ENCODE data around the gene HOXB2.

Gene HOXB2

DNA sequence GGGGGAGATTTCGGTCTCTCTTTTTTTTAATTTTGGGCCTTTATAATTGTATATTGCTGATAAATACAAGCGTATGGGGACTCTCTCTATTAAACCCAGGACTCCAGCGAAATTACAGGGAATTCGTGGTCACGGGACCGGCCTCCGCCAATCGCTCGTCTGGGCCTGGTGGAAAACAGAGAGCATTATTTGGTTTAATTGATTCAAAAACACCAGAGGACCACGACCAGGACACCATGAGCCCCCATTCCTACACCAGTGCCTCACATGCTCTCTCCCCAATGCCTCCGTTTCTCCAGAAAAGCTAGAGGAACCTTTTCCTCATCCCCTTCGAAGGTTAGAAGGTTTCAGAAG is at the start of gene HOXB2:
Gene HOXB2 (minus strand): TSS at position 88 of the 354 bp plus-strand sequence. CDS start 198 bp downstream, outside the sequence.
- DNase-seq = no peak

DNA sequence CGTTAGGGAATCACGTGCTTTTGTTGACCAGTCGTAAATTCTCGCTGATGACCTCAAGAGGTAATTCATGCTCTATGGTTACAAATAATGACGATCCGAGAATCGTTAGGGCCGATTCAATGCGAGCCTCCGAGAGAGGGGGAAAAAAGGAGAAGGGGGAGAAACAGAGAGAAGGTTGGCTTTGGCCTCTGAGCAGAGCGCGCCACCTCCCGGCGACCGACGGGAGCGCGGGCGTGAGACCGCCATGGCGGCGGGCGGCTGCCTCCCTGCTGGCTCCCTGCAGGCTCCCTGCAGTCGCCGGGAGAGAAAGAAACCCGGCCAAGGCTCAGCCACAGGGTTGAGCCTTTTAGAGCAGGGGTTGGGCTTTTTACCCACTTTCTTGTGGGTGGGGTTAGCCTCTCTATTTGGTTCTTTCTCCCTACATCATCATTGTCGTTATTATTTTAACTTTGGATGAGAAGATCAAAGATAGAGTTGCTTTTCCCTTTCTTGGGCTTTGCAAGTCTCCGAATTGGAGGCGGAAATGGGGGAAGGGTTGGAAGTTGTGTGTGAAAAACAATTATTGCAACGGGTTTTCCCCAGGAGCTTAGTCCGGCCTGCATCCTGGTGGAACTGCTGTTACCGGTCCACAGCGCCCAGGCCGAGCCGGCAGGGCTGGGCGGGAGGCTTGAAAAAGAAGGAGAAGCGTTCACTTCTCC is 49.1 kb upstream of the HOXB2 start:
- DNase-seq = peak; percentile 31

DNA sequence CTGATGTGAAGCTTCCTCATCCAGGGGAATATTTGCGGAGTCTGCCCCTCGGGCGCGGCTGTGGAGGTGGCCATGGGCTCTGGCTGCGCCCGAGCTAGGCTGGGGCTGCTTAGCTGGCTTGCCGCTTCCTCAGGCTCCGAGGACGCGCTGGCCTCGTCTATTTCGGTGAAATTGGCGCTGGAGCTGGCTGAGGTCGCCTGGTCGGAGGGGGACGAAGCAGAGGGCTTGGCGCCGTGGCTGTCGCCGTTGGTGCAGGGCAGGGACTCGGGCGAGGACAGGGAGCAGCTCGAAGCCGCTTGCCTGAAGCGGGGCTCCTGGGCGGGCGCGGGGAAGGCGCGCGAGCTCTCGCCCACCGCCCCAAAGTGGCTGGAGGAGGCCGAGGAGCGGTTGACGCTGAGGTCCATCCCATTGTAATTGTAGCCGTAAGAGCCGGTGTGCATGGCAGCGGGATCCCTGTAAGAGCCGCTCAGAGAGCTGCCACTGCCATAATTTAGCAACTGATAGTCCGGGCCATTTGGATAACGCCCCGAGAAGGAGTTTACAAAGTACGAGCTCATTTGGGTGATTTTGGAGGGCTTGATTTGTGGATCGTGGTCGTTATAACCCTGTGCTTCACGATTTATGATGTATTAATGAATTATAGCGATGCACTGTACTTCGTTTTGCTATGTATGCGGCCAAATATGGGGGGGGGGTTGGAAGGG is 48.4 kb upstream of the HOXB2 start, which contains the start of gene HOXB5:
Gene HOXB5 (minus strand): TSS at position 654 of the 704 bp plus-strand sequence. CDS start 97 bp downstream, at position 557.
- DNase-seq = no peak

DNA sequence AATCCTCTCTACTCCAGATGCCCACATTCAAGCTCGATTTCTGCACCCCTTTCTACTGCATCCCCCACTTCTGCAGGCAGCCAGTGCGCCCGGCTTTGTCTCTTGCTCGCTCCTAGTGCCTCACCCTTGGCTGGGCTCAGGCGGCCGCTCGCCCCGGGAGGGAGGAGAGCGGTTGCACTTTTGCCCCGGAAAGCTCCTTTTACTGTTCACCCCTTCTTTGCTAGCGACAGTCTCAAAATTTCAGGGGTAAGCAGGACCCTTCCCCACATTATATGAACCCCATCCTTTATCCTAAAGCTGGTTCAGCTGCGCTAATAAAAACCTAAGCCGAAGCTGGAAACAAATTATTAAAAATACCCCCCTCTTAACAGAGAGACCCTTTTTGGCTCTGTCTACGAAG is 47.7 kb upstream of the HOXB2 start:
- no peak for DNase-seq

DNA sequence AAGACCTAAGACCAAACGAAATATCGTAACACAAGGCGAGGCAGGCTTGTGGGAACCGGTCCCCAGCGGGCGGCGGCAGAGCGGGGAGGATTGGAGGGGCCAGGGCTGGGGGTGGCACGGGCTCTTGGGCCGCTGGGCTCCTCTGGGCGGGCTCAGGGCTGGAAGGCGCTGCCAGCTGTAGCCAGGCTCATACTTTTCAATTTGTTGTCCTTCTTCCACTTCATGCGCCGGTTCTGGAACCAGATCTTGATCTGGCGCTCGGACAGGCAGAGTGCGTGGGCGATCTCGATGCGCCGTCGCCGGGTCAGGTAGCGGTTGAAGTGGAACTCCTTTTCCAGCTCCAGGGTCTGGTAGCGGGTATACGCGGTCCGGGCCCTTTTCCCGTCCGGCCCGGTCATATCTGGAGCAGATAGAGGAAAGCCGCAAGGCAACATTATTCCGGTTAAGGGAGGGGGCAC is 47.2 kb upstream of the HOXB2 start:
- no peak for DNase-seq

DNA sequence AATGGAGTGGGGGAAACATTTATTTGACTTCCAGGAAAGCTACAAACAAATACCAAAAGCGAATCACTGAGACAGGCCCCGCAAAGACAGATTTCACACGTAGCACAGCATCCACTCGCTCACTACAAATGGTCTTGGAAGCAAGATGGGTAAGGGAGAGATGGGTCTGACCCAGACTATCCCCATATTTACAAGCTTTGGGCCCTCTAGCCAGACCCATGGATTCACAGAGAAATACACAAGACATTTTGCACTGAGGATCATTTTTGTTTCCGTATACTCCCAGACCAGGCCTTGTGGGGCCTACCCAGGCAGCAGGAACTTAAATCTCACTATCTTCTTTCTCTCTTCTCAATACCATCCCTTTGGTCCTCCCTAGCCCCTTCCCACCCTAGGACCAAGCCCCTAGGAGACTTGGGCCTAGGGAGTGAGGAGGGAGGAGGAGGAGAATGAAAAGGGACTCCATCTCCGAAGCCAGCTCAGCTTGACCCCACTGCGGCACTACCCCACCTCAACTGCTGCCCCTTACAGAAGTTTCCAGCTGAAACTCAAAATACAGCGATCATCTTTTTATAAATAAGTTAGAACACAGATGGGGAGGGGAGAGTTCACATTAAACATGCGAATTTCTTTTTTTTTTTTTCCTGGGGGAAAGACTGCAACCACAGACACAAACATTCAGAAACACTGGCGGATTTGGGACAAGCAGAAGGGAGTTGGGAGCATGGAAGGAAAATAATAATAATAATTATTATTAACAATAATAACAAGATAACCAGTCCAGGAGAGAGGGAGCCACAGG is 46.5 kb upstream of the HOXB2 start:
- no peak for DNase-seq

DNA sequence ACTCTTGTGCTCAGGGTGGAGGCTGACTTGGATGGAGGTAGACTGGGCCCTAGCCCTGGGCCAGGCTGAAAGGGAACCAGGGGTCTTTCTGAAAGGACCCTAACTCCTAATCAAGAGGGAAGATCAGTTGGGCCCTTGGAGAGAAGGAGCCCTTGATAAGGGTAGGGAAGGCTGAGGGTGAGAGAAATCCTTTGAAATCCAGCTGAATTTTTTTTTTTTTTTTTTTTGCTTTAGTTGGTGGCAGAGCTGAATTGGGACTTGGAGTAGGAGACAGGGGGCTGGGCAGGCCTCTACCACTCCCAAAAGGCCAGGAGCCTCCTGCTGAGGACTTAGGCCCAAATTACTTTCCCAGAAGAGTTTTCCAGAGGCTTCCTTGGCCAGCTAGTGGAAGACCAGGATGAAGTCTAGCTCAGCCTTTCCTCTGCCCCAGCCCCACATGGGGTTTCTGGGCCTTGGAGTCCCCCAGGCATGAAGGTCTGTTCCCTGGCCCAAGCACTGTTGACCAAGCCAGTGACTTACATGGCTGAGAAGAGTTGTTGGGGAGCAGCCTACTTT is 45.8 kb upstream of the HOXB2 start:
- DNase-seq = no peak

DNA sequence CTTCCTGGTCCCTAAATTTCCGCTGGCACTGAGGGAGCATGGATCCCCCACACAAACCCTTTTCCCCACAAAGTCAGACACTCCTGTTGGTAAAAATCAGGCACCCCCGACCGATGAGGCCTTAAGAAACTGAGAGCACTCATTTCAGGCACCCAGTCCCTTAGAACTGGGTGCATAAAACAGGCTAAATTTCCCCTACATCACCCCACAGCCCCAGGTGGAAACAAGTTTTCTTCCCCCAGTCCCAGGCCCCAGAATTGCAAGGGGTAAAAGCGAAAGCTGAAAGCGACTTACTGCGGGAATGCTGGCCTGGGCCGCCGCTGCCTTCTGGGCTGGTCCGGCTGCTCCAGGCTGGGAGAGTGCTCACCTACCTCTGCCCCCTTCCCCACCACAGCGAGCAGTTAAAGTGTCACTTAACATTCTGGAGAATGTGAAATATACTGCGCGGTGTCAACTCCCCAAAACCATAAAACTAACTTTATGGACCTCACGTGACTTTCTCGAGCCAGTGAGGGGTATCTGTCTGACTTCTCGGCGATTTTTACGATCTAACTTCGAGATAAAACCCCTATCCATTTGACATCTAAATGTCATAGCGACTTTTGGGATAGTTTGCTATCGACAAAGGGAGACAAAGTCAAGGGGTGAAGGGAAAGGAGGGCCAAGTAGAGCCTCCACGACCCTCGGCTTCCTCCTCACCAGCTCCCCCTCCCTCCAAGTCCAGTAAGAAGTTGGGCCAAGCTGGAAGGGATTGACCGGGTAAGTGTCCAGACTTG is 45.1 kb upstream of the HOXB2 start, which contains the start of gene HOXB3:
Gene HOXB3 (minus strand): TSS at position 411 of the 776 bp plus-strand sequence. CDS start 37,767 bp downstream, outside the sequence.
- DNase-seq = no peak

DNA sequence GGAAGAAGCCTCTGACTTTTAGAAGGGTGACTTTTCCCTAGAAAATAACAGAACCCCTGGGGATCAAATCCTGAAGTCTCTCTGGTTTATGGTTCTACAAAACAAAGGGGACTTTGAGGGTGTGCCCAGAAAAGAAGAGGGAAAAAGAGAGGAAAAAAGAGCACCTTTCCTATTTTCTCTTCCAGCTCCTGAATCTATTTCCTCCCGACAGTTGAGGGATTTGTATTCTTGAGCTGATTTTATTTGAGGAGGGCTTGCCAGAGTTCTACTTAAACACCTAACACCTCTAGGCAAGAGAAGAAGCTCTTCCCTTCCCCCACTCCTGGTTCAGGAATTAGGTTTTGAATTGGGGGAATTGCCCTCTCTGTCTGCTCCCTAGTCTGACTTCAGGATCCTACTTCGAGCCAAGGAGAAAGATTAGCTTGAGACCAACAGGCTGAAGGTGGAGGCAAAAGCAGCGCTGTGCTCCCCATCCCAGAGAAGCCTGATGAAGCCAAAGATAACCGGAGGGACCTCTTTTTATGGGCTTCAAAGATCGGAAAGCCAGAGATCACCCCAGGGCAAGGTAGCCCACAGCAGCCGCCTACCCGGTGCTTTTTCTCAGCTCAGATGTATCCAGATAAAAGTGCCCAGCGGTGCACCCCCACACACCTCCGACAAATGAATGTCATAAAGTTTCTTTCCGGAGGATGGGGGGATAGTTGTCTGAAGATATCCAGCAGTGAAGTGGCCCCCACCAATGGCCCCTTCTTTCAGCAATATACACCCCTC is 44.3 kb upstream of the HOXB2 start:
- no peak for DNase-seq

DNA sequence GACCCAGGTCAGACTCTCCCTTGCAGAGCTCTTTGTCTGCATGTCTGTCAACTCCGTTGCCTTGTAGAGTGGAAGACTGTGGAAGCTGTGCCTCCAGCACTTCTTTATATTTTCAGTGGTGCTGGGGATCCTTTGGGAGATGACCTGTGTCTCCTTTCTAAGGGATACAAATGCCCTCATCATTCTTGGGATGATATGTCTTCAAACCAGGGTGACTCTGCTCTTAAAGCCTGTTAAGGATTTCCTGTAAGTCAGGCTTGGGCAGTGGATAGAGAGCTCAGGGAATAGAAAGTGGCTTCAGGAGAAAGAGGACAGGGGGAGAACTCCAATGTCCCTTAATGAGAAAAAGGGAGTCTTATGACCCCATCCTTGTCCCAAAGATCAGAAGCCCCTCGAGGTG is 43.6 kb upstream of the HOXB2 start:
- DNase-seq = no peak

DNA sequence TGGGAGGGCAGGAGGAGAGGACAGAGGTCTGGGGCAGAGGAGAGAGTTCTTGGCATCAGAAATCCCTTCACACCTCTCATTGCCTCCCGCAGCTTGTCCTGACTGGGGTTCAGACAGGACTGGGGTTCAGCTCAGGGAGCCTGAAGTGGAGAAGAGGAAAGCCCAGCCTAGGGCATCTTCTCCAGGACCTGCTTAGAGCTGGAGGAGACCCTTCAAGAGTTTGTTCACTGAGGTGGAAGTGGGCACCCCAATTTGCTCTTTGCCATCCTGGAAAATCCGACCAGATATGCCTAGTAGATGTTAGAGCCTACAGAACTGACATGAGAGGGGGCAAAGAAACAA is 43.1 kb upstream of the HOXB2 start:
- no peak for DNase-seq

DNA sequence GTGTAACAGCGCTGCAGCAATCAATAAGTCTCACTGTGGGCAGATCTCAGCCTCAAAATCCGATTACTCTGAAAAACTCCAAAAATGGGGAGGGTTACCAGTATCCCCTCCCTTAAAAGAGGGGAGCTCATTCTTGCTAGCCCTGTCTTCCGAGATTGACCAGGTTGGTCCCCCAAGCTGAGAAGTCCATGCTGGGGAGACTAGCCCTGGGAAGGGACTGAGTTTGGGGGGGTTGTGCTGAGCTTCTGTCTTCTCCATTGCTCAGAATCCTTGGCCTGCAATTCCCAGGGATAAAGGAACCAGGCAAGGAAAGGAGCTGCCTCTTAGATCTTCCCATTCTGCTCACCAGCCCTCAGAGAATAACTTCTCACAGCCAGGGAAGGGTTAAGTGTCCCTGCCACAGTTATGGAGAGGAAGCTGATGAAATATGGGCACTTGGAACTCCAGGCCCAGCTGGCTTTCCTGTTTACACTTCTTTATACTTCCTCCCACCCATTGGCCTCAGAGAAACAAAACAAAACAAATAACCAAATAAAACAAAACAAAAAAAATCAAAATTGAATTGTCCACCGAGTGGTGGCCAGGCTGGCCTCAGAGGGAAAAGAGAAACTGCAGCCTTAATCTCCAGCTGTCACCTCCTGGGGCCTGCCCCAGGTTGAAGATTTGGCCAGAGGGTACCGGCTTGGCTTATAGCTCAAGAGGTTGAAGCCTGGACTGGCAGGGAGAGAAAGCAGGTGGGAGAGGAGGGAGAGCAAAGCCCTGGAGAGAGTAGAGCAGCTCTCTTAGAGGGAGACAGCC is 42.6 kb upstream of the HOXB2 start:
- no peak for DNase-seq

DNA sequence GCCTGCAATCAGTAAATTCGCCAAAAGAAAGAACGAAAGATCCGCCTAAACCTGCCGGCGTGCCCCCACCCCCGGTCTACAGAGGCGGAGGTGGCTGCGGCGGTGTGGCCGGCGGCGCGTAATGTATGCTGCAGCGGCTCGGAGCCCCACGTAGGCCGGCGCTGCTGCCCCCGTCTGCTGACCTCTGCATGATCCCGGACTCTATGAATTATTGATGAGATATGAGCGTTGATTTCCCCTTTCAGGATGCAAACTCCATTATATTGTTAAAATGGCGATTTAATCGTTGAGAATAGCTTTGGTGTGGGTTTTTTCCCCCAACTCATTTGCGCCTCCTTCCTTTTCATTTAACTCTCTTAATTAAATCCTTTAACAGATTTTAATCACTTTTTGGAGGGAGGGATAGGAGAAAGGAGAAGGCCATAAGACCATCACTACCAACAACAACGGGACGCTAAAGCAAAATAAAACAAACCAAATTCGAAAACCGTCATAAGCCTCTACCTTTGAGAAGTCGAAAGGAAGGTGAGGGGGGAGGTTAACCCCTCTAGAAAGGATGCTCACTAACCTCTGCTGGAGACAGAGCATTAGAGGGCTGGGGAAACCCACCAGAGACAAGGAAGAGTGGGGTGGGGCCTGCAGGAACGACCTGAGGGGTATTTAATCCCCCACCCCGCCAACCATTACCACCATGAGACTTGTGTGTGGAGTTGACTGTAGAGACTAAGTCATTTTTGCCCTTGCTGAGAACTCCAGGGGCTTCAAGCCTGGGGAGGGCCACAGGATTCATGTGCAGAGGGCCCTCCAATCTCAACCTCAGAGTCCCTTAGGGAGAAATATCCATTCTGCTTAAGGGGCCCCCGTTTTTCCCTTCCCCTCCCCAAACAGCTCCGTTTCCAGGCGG is 41.7 kb upstream of the HOXB2 start:
- DNase-seq = no peak

DNA sequence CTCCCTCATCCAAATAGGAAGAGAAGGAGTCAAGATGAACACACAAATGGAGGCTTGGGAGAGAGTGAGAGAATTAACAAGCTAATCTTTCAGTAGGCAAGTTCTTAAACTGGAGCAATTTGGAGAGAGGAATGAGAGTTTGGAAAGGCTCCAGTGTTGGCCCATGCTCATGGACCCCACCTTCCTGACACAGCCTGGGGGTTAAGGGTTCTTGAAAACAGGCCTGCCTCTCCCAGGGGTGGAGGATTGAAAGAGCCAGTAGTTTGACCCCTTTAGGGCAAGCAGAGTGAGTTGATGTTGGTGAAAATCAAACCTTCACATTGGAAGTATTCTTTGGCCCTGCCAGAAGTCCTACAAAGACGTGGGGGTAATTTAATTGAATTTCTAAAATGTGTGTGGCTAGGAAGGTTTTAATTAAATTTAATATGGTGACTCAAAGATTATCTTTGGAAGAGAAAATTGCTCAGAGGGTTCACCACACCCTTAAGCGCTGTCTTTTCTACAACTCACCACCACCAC is 39.4 kb upstream of the HOXB2 start:
- DNase-seq = no peak

DNA sequence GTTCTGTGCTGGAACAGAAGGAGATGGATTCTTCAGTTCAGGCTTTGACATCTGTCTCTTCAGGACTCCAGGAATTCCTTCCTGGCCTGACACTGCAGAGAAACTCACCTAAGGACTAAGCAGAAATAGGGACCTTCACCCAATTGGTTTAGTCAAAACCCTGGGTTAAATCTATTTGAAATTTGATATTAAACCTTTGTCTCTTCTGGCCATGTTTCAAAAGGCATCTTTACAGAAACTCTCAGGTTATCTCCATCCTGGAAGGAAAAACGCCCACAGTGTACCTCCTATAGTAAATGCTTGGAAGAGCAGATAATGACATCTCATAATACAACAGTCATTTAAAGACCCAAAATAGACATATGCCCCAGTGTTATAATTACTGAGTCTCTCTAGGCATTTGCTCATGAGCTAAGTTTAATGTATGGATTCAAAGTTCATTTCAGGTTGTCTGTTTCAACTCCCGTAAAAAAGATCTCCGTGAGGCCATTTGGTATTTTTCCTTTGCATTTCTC is 38.9 kb upstream of the HOXB2 start:
- no peak for DNase-seq

DNA sequence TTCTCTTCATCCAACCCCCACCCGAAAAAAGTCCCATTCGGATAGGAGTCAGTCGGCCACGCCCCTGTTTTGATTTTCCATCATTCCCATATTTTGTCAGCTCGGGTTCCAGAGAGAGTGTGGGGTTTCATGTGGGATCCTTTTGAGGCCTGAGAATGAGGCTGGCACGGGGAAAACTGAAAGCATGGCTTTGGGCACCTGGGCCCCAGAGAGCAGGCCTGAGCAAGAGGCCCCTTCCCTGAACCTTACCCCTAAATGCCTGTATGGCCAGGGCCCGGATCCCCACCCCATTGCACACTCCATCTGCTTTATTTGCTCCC is 37.8 kb upstream of the HOXB2 start:
- DNase-seq = no peak

DNA sequence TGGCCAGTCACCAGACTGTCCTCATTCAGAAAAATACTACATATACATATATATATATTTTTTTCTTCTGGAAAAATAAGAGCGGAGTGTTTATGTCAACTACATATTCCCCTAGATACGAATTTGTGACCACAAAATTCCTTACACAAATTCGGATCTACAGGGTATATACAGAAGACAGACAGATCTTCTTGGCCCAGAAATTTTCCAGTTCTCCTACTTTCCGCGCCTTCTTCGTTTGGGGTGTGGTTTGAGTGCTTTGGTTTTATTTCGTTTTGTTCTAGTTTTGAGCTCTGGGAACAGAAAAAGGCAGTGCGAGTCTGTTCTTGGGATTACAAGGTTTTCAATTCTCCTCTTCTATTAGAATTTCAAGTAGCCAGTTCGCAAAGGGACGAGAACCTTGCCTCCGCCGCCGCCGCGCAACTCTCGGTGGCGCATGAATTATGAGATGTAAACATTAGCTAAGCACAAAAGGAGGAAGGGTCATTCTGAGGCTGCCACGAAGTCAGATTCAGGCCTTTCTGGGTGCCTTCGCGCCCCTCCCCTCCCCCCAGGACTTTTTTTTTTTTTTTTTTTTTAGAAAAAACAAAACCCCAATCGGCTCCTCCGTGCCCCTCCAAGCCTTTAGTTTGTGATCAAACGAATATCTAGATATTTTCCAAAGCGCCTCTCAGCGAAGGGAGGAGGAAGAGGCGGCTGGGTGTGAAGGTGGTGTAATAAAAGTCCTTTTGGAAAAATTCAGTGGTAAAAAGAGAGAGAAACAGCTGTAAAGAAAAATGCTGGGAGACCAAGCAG is 35.0 kb upstream of the HOXB2 start:
- no peak for DNase-seq

DNA sequence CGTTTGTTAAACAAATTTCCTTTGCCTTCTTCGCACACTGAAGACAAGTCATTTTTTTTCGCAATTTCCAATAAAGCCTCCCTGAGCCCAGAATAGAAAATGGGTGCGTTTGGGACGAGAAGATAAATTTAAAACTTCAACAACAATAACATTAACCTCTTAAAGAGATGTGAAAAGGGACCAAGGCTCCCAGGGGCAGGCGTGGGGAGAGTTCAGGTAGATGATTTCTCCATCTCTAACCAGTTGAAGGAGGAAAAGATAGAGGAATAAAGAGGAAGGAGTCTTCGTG is 34.5 kb upstream of the HOXB2 start:
- DNase-seq = no peak
